Central memory CD4-positive, alpha-beta T cell (primary cell): Measurements from ENCODE around the gene ZNF236.
"Not testable (repeated sequence)": the region's sequence is repeated elsewhere in the genome, so short reads cannot be mapped to it uniquely, and the experiment has no call there.

Experiments
- DNase-seq: peaks from one replicate; pipeline ENCODE4 v3.0.0; 2022
- total RNA-seq, 3 experiments: gene quantifications; one replicate each; lab custom pipeline; 2026; lab: John Stamatoyannopoulos, UW

The ZNF236 gene
- 39.1 to 88.0 (median 66.3) reads per million in 3 experiments for total RNA-seq

DNA sequence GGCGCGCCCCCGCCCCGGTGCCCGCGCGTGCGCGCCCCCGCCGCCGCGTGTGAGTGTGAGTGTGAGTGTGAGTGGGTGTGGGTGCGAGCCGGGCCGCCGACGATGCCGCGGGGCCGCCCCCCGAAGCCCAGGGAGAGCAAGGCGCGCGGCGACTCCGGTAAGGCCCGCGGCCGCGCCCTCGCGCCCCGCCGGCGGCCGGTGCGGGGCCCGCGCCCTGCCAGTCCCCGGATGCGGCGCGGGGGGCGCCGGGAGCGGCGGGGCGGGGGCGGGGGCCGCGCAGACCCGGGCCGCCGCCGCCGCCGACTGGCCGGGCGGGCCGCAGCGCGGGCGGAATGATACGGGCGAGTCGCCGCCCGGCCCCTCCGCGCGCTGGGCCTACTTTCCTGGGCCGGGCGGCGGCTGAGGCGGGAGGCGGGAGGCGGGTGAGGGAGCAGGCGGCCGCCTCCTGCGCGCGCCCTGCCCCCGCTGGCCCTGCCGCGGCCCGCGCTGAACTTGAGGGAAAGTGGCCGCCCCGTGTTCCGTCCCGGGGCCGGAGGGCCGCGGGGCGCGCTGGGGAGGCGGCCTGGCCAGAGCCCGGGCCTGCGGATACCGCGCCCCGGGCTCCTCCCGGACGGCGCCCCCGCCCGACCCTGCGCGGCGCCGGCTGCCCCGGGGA, at the start of gene ZNF236:
Gene ZNF236, plus strand, starts transcription at position 52 of the 655 bp plus-strand sequence. Its CDS starts 51 bp downstream, at position 103.
- DNase-seq, result peak; percentile 64

DNA sequence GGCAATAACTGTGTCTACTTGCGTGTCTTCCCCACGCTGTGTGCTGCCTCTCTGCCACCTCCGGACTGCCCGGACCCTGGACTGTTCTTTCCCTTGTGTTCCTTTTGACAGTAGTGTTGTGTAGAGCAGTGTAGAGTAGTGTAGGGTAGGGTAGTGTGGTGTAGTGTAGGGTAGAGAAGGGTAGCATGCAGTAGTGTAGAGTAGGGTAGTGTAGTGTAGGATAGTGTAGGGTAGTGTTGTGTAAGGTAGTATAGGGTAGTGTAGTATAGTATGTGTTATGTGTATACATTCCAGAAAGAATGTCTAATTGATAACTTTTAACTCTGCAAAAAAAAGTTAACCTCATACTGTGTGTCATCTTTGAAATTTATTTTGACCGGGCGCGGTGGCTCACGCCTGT, 49.7 kb upstream of the ZNF236 start:
- no peak for DNase-seq

DNA sequence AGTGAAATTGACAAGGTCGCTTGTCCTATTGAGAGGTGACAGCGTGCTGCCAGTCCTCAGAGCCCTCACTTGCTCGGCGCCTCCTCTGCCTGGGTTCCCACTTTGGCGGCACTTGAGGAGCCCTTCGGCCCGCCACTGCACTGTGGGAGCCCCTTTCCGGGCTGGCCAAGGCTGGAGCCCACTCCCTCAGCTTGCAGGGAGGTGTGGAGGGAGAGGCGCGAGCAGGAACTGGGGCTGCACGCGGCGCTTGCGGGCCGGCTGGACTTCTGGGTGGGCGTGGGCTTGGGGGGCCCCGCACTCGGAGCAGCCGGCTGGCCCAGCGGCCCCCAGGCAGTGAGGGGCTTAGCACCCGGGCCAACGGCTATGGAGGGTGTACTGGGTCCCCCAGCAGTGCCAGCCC, 45.3 kb upstream of the ZNF236 start:
- DNase-seq, result not testable (repeated sequence)

DNA sequence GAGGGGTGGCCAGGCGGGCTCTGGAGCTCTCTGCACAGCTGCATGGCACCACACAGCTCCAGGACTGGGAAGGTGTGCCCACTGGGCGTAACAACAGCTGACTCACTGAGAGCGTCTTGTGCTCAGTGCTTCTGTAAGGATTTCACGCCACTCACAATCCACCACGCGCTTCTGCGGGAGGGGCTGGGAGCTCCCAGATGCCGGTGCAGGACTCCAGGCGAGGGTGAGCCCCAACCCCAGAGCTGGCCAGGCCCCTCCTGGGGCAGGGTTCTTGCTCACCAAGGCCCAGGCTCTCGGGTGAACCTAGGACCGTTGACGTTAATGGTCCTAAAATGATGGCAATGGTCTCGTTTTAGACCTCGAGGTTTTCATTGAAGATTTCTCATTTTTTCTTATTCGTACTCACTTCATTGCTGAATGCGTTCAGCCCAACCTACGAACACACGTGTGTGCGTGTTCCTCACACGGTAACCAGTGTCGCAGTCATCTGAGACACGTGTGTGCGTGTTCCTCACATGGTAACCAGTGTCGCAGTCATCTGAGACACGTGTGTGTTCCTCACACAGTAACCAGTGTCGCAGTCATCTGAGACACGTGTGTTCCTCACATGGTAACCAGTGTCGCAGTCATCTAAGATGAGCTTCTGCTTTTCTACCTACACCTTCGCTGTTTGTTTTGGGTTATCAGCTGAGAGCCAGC, 38.4 kb upstream of the ZNF236 start:
- no peak for DNase-seq

DNA sequence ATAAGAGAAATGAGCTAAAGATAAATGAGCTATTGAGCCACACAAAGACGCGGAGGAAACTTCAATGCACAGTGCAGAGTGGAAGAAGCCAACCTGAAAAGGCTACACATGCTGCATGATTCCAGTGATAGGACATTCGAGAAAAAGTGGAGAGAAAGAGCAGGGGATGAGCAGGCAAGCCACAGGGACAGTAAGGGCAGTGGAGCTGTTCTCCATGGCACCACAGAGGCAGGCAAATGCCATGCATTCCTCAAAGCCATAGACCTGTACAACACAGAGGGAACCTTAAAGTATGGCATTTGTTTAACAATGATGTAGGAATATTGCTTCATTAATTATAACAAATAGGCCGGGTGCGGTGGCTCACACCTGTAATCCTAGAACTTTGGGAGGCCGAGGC, 36.5 kb upstream of the ZNF236 start:
- no peak for DNase-seq

DNA sequence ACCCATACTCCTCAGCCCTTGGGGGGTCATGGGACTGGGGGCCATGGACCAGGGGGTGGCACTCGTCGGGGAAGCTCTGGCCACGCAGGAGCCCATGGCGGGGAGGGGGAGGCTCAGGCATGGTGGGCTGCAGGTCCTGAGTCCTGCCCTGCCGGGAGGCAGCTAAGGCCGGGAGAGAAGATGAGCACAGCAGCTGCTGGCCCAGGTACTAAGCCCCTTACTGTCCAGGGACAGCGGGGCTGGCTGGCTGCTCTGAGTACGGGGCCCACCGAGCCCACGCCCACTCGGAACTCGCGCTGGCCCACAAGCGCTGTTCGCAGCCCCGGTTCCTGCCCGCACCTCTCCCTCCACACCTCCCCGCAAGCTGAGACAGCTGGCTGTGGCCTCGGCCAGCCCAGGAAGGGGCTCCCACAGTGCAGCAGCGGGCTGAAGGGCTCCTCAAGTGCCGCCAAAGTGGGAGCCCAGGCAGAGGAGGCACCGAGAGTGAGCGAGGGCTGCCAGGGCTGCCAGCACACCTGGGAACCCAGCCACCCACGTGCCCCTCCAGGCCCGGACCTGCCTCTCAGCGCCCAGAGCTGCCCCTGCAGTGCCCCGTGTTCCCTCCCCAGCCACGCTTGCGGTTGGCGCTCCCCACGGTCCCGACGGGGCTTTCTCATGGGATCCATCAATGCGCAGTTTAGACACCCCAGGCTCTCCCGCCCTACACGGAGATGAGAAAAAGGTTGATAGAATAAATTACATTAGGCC, 33.6 kb upstream of the ZNF236 start:
- DNase-seq, result no peak

DNA sequence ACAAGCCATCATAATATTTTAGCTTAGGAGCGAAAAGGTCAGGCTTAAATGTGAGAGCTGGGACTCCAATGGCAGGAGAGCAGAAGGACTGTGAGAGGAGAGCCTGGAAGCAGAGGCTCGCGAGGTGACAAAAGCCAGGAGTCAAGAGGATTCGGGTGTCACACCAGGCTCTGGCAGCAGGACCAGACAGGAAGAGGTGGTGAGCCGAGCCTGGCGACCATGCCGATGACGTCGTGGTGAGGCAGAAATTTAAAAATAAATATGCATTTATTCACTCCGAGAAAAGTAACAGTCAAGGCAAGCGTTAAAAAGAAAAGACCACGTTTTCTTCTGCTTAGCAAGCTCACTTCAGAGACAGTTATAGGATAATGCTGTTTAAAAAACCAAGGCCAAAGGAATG, 31.3 kb upstream of the ZNF236 start:
- DNase-seq, result no peak

DNA sequence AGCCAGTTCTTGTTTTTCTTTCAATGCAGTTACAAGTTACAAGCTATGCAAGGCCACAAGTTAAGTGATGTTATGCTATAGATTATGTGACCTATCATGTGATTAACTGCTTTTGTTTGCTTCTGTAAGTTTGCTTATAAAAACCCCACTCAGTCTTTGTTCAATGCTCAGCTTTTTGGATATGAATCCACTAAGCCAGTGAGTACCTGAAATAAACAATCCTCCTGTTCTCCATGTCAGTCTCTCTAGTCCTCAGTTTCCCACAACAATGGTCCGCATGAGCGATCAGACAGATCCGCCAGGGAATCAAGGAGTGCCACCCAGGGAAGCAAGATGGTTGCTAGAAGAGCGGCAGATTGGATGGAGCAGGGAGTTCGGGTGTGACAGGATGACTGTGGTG, 30.7 kb upstream of the ZNF236 start:
- no peak for DNase-seq

DNA sequence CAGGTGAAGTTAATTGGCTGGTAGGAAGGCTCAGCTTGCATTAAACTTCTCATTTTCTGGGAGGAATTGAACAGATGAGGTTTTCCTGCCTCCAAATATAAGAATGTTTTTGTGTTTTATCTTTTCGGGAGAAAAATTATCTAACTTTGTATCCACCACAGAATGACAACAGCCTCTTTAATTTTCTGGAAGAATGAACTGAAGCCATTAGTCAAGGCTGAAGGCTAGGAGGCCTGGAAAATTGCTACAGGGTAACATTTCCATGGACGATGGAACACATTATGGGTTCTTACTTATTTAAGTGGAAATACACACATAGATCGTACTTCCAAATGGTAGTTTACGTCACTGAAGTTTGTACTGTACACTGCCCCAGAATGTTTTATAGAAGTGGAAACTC, 28.0 kb upstream of the ZNF236 start:
- DNase-seq, result no peak

DNA sequence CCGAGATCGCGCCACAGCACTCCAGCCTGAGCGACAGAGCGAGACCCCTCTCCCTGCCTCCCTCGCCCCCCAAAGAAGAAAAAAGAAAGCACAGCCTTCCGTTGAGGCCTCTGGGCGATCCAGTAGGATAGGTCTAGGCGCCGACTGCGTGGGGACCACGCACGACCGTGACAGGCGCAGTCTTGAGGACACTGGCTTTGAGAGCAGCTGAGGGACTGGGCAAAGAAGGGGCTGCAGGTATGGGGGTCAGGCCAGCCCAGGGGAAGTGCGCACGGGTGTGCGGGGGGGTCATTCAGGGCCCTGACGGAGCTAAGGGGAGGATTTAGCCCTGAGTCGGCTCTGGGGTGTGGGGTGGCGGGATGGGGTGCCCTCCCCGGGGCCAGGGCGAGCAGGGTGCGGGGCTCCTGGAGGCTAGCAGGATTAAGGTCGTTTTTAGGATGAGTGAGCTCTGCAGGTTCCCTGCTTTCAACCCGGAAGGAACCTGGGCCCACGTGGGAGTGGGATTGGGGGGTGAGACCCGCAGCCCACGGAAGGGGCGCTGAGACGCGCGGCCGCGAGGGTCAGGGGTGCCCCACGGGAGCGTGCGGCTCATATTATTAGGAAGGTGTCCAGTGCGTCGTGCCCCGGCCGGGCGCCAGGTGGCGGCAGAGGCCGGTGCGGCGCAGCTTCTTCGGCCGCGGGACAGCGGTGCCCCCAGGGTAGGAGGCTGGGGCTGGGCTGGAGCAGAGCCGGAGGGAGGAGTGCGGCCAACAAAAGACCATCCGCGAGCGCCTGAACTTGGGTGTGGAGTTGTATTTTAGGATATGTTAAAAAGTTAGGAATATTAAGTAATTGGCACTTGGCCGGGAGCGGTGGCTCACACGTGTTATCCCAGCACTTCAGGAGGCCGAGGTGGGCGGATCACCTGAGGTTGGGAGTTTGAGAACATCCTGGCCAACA, 20.5 kb upstream of the ZNF236 start:
- peak; percentile 24 for DNase-seq

DNA sequence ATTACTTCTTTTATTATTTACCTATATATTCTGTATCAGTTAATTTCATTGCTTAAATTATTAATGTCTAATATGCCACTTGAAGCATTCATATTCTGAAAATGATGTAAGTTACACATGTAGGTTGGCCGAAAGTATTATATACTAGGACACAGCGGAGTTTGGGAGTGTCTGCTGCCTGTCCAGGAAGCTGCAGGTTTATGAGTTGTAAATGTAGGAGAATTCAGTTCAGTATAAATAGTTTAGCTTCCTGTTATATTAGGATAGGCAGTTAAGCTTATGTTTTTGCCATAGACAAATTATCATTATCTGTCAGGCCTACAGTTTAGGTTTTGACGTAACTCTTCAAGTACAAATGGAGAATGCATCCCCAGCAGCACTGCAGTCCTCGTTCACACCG, 18.9 kb upstream of the ZNF236 start:
- DNase-seq, result no peak

DNA sequence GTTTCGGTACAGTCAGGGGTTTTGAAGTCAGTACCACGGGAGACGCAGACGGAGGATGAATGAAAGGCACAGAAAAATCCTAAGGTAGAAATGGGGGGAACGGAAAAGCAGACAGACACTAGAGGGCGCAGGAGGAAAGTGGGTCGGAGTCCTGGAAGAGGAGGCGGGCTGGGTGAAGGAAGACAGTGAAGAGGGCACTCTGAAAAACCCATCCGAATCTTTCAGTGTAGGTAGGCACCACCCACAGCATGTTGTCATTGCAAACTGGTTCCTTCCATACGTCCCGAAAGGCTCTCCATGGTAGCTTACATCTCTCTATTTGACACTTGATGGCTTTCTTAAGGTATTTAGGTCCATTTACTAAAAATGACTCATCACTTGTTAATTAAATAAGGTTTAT, 18.5 kb upstream of the ZNF236 start:
- DNase-seq, result peak; percentile 59

DNA sequence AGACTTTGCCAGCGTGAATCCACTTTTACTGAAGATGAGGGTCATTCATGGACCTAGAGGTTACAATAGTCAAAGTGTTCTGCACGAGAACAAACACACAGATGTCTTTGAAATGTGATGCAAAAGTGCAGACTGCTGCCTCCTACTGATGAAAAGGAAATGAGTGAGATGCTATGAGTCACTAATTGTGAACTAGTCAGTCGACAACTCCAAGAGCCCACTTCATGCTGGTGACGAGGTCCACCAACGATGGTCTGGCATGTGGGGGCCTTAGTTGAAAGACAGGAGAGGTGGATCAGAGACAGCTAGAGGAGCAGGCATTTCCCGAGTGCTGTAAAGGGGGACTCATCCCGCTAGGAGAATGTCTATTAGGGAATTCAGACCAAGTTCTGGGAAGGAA, 17.1 kb upstream of the ZNF236 start:
- DNase-seq, result no peak

DNA sequence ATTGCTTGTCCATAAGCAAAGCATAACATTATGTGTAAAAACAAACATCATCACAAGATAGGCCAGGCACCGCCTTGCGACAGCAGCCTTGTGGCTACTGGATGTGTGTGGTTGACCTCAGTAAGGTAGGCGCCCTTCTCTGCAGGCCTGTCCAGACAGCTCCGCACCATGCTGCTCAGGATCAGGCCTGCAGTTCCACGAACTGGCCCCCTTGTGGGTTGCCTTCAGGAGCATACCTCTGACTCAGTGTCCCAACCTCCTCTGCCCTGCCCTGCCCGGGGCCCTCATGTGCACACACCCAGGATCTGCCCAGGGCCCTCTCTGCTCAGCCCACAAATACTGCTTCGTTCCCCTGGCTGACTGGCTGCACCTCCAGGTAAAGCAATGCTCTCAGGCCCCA, 16.1 kb upstream of the ZNF236 start:
- no peak for DNase-seq

DNA sequence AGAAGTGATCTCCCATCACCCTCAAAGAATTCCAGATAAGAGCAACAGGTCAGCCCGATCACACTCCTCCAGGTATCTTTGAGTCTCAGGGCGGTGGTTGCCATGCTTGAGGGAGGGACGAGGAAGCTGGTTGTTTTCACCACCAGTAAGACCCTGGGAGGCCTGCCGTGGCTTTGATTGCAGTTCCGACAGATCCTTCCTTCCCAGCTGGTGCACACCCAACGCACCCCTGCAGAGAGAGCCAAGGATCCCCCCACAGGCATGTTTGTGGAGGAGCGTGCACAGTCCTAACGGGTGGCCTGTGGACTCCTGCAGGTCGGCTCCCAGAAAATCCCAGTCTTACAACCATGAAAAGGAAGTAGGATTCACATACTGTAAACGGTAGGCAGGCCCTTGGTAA, 13.8 kb upstream of the ZNF236 start:
- DNase-seq, result no peak

DNA sequence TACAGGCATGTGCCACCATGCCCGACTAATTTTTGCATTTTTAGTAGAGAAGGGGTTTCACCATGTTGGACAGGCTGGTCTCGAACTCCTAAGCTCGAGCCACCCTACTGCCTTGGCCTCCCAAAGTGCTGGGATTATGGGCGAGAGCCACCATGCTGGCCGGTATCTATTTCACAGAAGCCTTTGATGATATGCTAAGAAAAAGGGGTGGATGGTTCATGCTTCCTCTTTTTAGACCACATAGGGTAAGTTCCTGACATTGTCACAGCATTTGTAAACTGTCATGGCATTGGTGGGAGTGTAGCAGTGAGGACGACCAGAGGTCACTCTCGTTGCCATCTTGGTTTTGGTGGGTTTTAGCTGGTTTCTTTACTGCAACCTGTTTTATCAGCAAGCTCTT, 10.8 kb upstream of the ZNF236 start:
- DNase-seq, result not testable (repeated sequence)

DNA sequence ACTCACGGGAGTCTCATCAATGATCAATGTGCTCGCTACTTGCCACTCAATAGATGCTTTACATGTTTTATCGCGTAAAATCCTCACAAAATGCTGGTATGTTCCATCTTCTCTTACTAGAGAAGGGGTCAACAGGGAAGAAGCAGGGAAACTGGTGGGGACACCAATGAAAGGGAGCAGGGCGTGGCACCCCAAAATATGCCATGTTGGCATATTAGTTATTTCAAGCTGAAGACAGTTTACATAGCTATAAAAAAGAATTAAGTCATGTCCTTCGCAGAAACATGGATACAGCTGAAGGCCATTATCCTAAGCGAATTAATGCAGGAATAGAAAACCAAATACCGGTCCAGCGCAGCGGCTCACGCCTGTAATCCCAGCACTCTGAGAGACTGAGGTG, 8.1 kb upstream of the ZNF236 start:
- DNase-seq, result no peak

DNA sequence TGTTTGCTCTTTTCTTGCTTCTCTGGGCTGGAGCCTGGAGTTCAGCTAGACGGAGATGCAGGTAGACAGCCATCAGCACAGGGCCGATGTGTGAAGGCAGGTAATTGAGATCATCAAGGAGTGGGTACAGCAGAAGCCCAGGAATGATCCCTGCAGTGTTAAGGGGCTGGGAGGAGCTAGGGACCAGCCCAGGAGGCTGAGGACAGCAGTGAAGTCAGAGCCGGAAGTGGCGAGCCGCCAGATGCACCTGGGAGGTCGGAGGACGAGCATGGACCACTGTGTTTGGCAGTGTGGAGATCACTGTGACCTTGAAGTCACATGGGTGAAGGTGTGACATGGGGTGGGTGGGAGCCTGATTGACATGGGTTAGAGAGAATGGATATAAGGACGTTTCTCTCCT, 6.2 kb upstream of the ZNF236 start:
- DNase-seq, result no peak

DNA sequence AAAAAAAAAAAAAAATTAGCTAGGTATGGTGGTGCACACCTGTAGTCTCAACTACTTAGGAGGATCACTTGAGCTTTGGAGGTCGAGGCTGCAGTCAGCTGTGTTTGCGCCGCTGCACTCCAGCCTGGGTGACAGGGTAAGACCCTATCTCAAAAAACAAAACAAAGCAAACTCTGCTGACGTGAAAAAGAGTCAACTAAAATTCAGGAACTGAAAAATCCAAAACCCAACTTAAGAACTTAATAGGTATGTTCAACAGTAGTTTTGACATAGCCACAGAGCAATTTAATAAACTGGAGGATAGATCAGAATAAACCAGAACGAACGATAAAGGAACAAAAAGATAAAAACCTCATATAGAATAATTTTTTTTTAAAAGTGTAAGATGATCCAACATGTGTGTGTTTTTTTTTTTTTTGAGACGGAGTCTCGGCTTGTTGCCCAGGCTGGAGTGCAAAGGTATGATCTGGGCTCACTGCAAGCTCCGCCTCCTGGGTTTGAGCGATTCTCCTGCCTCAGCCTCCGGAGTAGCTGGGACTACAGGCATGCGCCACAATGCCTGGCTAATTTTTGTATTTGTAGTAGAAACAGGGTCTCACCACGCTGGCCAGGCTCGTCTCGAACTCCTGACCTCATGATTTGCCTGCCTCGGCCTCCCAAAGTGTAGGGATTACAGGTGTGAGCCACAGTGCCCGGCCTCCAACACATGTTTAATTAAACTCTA, 4.3 kb upstream of the ZNF236 start:
- DNase-seq, result no peak

DNA sequence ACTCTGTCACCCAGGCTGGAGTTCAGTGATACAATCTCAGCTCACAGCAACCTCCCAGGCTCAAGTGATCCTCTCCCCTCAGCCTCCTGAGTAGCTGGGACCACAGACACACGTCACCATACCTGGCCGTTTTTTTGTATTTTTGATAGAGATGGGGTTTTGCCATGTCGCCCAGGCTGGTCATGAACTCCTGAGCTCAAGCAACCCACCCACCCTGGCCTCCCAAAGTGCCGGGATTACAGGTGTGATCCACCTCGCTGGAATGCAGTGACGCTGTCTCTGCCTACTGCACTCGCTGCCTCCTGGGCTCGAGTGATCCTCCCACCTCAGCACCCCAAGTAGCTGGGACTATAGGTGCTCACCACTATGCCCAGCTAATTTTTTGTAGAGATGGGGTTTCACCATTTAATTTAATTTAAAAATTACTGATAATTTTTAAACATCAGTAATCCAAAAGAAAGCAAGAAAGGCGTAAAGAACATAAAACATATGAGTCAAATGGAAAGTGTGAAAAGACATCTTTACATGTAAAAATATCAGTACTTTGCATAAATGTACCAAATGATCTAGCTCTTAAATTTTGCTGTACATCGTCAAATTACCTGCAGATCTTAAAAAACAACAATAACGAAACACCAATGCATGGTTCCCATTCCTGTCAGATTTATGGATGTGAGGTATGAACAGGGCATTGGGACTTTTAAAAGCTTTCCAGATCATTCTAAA, 2.8 kb upstream of the ZNF236 start:
- no peak for DNase-seq

DNA sequence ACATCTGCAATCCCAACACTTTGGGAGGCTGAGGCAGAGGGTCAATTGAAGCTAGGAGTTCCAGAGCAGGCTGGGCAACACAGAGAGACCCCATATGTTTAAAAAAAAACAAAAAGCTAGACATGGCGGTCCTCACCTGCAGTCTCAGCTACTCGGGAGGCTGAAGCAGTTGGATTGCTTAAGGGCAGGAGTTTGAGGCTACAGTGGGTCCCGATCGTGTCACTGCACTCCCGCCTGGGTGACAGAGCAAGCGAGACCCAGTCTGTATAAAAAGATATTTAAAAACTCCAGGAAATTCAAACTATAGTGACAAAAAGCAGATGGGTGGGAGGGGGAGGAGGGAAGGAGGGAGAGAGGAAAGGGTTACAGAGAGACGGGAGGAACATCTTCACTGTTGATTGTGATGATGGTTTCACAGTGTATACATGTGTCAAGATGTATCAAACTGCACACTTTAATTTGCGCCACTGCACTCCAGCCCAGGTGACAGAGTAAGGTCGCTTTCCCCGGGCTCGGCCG, 942 bp upstream of the ZNF236 start:
- no peak for DNase-seq
